ENCODE measurements around the gene TMEM175. TPM values are rescaled to one million over a fixed set of nuclear protein-coding genes. Genes with fewer than 3 reads are reported as not detected.

Gene TMEM175
- total and polyA plus RNA-seq, 9 of the 15 experiments (the other 6 are each of a cell fraction or from before 2014, with no cell fraction given): 0.13 to 30.9 (median 9.4) TPM

DNA sequence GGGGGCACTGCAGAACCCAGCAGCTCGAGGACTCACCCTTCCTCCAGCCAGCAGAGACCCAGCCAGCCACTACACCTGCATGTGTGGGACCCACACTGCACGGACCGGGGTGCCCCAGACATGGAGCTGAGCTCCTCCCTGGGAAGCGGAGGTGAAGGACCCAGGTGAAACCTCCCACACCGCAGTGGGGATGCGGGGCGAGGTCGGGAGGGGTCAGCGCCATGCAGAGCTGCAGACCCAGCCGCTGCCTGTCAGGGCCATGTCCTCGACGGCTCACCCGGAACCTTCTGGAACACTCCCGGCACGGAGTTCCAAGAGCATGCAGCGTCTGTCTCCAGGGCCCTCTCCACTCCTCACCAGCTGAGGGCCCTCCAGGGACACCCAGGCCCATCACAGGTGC lies 42.7 kb upstream of the TMEM175 start:
- peaks cover 6% of the 10 kb centered on the region for H3K9me3 ChIP-seq (replicated peaks; ENCODE audit: control insufficient read depth, insufficient read depth, low read depth, low read length)
- no peak overlapping the region; a peak in 1 of 4 replicates for H3K9ac ChIP-seq (ENCODE audit: insufficient read depth in 1 of 2, low read depth in 2 of 2, low read length in 2 of 2)
- no peaks in the 10 kb centered on the region for H3K79me2 ChIP-seq (ENCODE audit: control insufficient read depth, insufficient read depth, low read length)
- CTCF ChIA-PET (ENCODE audit: low intra/inter-chr PET ratio): no interaction called here
- no peak overlapping the region for H3K4me3 ChIP-seq
- H4K20me1 ChIP-seq (replicated peaks; ENCODE audit: control insufficient read depth, insufficient read depth, low read length): no peaks in the 10 kb centered on the region
- POLR2A ChIA-PET: interaction anchor here (0.6 kb wide), 1 partner anchor 312 kb away, joined by 3 read pairs; no protein-coding TSS in a partner anchor
- H3K9me1 ChIP-seq (ENCODE audit: control insufficient read depth, insufficient read depth, low read length): no peaks in the 10 kb centered on the region
- H3K4me2 ChIP-seq (ENCODE audit: insufficient read depth, low read length): no peak overlapping the region
- FAIRE-seq (no peak), ATAC-seq (no peak), DNase-seq (ENCODE audit: extremely low read depth in 1 of 4, low spot score in 3 of 4) (no peak)
- TF ChIP-seq ZNF507 (tag; conservative IDR thresholded peaks at IDR 0.05): no peak
- TF ChIP-seq EHMT2 (IDR thresholded peaks at IDR 0.05): no peak
- TF ChIP-seq ZFPM2 (CRISPR knock-in tag; IDR thresholded peaks at IDR 0.05): no peak
- TF ChIP-seq, protein P1, sequence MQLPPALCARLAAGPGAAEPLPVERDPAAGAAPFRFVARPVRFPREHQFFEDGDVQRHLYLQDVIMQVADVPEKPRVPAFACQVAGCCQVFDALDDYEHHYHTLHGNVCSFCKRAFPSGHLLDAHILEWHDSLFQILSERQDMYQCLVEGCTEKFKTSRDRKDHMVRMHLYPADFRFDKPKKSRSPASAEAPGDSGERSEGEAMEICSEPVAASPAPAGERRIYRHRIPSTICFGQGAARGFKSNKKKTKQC (CRISPR knock-in tag; IDR thresholded peaks at IDR 0.05): no peak
- TF ChIP-seq MXI1 (IDR thresholded peaks at IDR 0.05; ENCODE audit: low read depth, low read length): no peak
- no peak for TF ChIP-seq ZNF274 (IDR thresholded peaks at IDR 0.05; ENCODE audit: borderline replicate concordance, low read depth, low read length)
- TF ChIP-seq ESRRB (CRISPR knock-in tag; IDR thresholded peaks at IDR 0.05; ENCODE audit: borderline replicate concordance): no peak
- TF ChIP-seq PHF20 (IDR thresholded peaks at IDR 0.05; ENCODE audit: partially characterized antibody): no peak
- in situ Hi-C loops (cut with MboI): no loop called here
- no TSS peak for BruUV-seq (replicated peaks)
- H3K4me1 ChIP-seq (replicated peaks in 1 of 2; ENCODE audit: control insufficient read depth in 2 of 2, insufficient read depth in 2 of 2, low read length in 2 of 2): peaks cover 0 to 21% of the 10 kb centered on the region in 2 experiments; a peak in 1 of 5 replicates
- H2AFZ ChIP-seq (ENCODE audit: low read depth, low read length): no peak overlapping the region
- H3K27ac ChIP-seq (ENCODE audit: extremely low read depth, low read depth, low read length): no peak overlapping the region
- no peaks in the 10 kb centered on the region for H3K27me3 ChIP-seq (ENCODE audit: control insufficient read depth in 2 of 2, insufficient read depth in 2 of 2, low read length in 2 of 2)
- intact Hi-C loops (cut with micrococcal nuclease): no loop called here
- WGBS (ENCODE audit: insufficient coverage, low coverage, missing lambda C conversion rate): 97% methylated on average over 4 of the region's 16 CpGs
- H3K36me3 ChIP-seq (ENCODE audit: control insufficient read depth, insufficient read depth, low read length): peaks cover 83% of the 10 kb centered on the region; the same call in 2 of the 3 replicates

Data from K562 (cell line).